Measurements from ENCODE around the gene NT5DC2. TPM values are rescaled to one million over a fixed set of nuclear protein-coding genes. Genes with fewer than 3 reads are reported as not detected.

NT5DC2 gene
- total RNA-seq, 1 donor from 2014 or later, result 309 TPM

GRCh38 chr3:52479877-52480575, 53.6 kb downstream of the NT5DC2 start:
- no peak for TF ChIP-seq CTCF (IDR thresholded peaks at IDR 0.05)
- Mint-ChIP-seq H3K9me3 (ENCODE audit: low read depth) (no peaks in the 10 kb centered on the region), H3K27ac (ENCODE audit: unreplicated experiment) (no peak overlapping the region), H3K4me1 (ENCODE audit: low read depth) (peaks cover 19% of the 10 kb centered on the region), H3K36me3 (ENCODE audit: low read depth) (peaks cover 39% of the 10 kb centered on the region), H3K4me3 (ENCODE audit: unreplicated experiment) (no peak overlapping the region), H3K27me3 (ENCODE audit: low read depth) (no peaks in the 10 kb centered on the region)
- peak; percentile 92 for DNase-seq (ENCODE audit: low spot score)

- Mint-ChIP-seq H3K36me3 (ENCODE audit: low read depth) (peaks cover 39% of the 10 kb centered on the region), H3K4me1 (ENCODE audit: low read depth) (peaks cover 18% of the 10 kb centered on the region), H3K4me3 (ENCODE audit: unreplicated experiment) (no peak overlapping the region), H3K27ac (ENCODE audit: unreplicated experiment) (peak overlapping the region; percentile 29), H3K27me3 (ENCODE audit: low read depth) (no peaks in the 10 kb centered on the region), H3K9me3 (ENCODE audit: low read depth) (no peaks in the 10 kb centered on the region)
- no peak for DNase-seq (ENCODE audit: low spot score)
- TF ChIP-seq CTCF (IDR thresholded peaks at IDR 0.05), result no peak
Measured at GRCh38 chr3:52479037-52479876, 54.4 kb downstream of the NT5DC2 start.

GRCh38 chr3:52477796-52478095, 55.9 kb downstream of the NT5DC2 start:
- Mint-ChIP-seq H3K27me3 (ENCODE audit: low read depth) (no peaks in the 10 kb centered on the region), H3K9me3 (ENCODE audit: low read depth) (no peaks in the 10 kb centered on the region), H3K27ac (ENCODE audit: unreplicated experiment) (no peak overlapping the region), H3K4me3 (ENCODE audit: unreplicated experiment) (no peak overlapping the region), H3K4me1 (ENCODE audit: low read depth) (peaks cover 3% of the 10 kb centered on the region), H3K36me3 (ENCODE audit: low read depth) (peaks cover 42% of the 10 kb centered on the region)
- no peak for DNase-seq (ENCODE audit: low spot score)
- no peak for TF ChIP-seq CTCF (IDR thresholded peaks at IDR 0.05)

GRCh38 chr3:52477076-52477795, 56.4 kb downstream of the NT5DC2 start:
- no peak overlapping the region for H3K27ac Mint-ChIP-seq (ENCODE audit: unreplicated experiment)
- H3K4me3 Mint-ChIP-seq (ENCODE audit: unreplicated experiment), result no peak overlapping the region
- DNase-seq (ENCODE audit: low spot score), result no peak

More at GRCh38 chr3:52477076-52477795, 56.4 kb downstream of the NT5DC2 start:
- no peaks in the 10 kb centered on the region for H3K4me1 Mint-ChIP-seq (ENCODE audit: low read depth)
- TF ChIP-seq CTCF (IDR thresholded peaks at IDR 0.05), result no peak
- H3K9me3 Mint-ChIP-seq (ENCODE audit: low read depth), result no peaks in the 10 kb centered on the region
- peaks cover 41% of the 10 kb centered on the region for H3K36me3 Mint-ChIP-seq (ENCODE audit: low read depth)
- H3K27me3 Mint-ChIP-seq (ENCODE audit: low read depth), result no peaks in the 10 kb centered on the region

Other genes starting within 250 kb of the NT5DC2 start
- 4.8 to 9.8 TPM (median 5.0 TPM) in 3 replicates for gene GLYCTK, start 246.0 kb downstream of the NT5DC2 start, total RNA-seq
- gene DNAH1, start 217.5 kb downstream of the NT5DC2 start, total RNA-seq, result 5.0 to 9.4 TPM (median 5.4 TPM) in 3 replicates
- gene BAP1, start 123.8 kb downstream of the NT5DC2 start, total RNA-seq, result 82.1 to 85.4 TPM (median 84.3 TPM) in 3 replicates
- gene PHF7, start 123.2 kb downstream of the NT5DC2 start, total RNA-seq, result 5.1 to 7.1 TPM (median 5.5 TPM) in 3 replicates
- gene SEMA3G, start 88.8 kb downstream of the NT5DC2 start, total RNA-seq, result 0.17 TPM in 1 of 3 replicates, not detected in the others
- 3.3 to 13.7 TPM (median 12.7 TPM) in 3 replicates for gene TNNC1, start 79.8 kb downstream of the NT5DC2 start, total RNA-seq
- 97.6 to 121 TPM (median 101 TPM) in 3 replicates for gene NISCH, start 78.3 kb downstream of the NT5DC2 start, total RNA-seq
- not detected in 3 replicates for gene STAB1, start 38.5 kb downstream of the NT5DC2 start, total RNA-seq
- 13.7 to 30.4 TPM (median 16.9 TPM) in 3 replicates for gene UQCC5, start 2.7 kb upstream of the NT5DC2 start, total RNA-seq
- gene PBRM1, start 152.1 kb upstream of the NT5DC2 start, total RNA-seq, result 66.1 to 76.0 TPM (median 69.0 TPM) in 3 replicates
- gene GNL3, start 152.2 kb upstream of the NT5DC2 start, total RNA-seq, result 61.5 to 91.9 TPM (median 66.4 TPM) in 3 replicates
- 90.7 to 124 TPM (median 91.2 TPM) in 3 replicates for gene GLT8D1, start 171.9 kb upstream of the NT5DC2 start, total RNA-seq
- gene SPCS1, start 172.2 kb upstream of the NT5DC2 start, total RNA-seq, result 106 to 135 TPM (median 110 TPM) in 3 replicates
- 11.3 to 15.6 TPM (median 11.6 TPM) in 3 replicates for gene NEK4, start 237.1 kb upstream of the NT5DC2 start, total RNA-seq
- not detected in 3 replicates for gene ITIH1, start 243.7 kb upstream of the NT5DC2 start, total RNA-seq